Smooth muscle cell (in vitro differentiated cells): ENCODE measurements around the gene ITGA1. TPM values are rescaled to one million over a fixed set of nuclear protein-coding genes. Genes with fewer than 3 reads are reported as not detected.

Experiments used
- DNase-seq: peaks from one replicate; lab custom pipeline; 2025; ENCODE audit not compliant: unreplicated experiment; lab: John Stamatoyannopoulos, UW
- H2AFZ ChIP-seq: fragments of 200-600 bp; sonication (generic); 2 replicates; pipeline ENCODE4 v1.6.0; 2016; ENCODE audit warnings: antibody characterized with exemption, low read depth, mild to moderate bottlenecking
- H3F3A ChIP-seq: fragments of 200-600 bp; sonication (generic); 2 replicates; pipeline ENCODE4 v1.6.0; 2017; ENCODE audit warnings: antibody characterized with exemption, low read depth
- H3K27ac ChIP-seq: fragments of 200-600 bp; sonication (generic); 2 replicates; pipeline ENCODE4 v1.5.1; 2016; ENCODE audit warnings: low read depth, mild to moderate bottlenecking
- H3K27me3 ChIP-seq: fragments of 200-600 bp; sonication (generic); 2 replicates; pipeline ENCODE4 v1.6.1; 2016; ENCODE audit warnings: low read depth, mild to moderate bottlenecking
- H3K36me3 ChIP-seq: fragments of 200-600 bp; sonication (generic); 2 replicates; pipeline ENCODE4 v1.5.1; 2016; ENCODE audit warnings: low read depth
- H3K4me1 ChIP-seq: fragments of 200-600 bp; sonication (generic); 2 replicates; pipeline ENCODE4 v1.5.1; 2016; ENCODE audit warnings: low read depth
- H3K4me2 ChIP-seq: fragments of 200-600 bp; sonication (generic); 2 replicates; pipeline ENCODE4 v1.6.0; 2016; ENCODE audit warnings: mild to moderate bottlenecking
- H3K4me3 ChIP-seq: fragments of 200-600 bp; sonication (generic); 2 replicates; pipeline ENCODE4 v1.5.1; 2016; ENCODE audit warnings: mild to moderate bottlenecking
- H3K79me2 ChIP-seq: fragments of 200-600 bp; sonication (generic); 2 replicates; pipeline ENCODE4 v1.6.0; 2016; ENCODE audit warnings: low read depth, mild to moderate bottlenecking
- H3K9ac ChIP-seq: fragments of 200-600 bp; sonication (generic); 2 replicates; pipeline ENCODE4 v1.6.0; 2016; ENCODE audit warnings: low read depth
- H3K9me3 ChIP-seq: fragments of 200-600 bp; sonication (generic); replicated peaks from 2 replicates; pipeline ENCODE4 v1.5.1; 2016; ENCODE audit warnings: low read depth
- H4K20me1 ChIP-seq: fragments of 200-600 bp; sonication (generic); 2 replicates; pipeline ENCODE4 v1.6.0; 2016; ENCODE audit warnings: low read depth
- CTCF ChIP-seq: fragments of 200-600 bp; sonication (generic); IDR thresholded peaks from 2 replicates; pipeline ENCODE4 v1.5.1; 2017; ENCODE audit warnings: borderline replicate concordance, mild to moderate bottlenecking, antibody characterized with exemption; ENCODE audit not compliant: insufficient read depth, poor library complexity, severe bottlenecking
- WGBS: methylation state at CpG from one replicate; pipeline ENCODE4 v1.1.7; 2016; ENCODE audit warnings: low lambda C conversion rate; 5-methylcytosine and 5-hydroxymethylcytosine counted together
- polyA plus RNA-seq: library from polyadenylated mRNA; unstranded; fragments of >200 nt; fragmentation: Nextera tagmentation; extraction: Ambion mirVana; gene quantifications from 2 replicates; pipeline ENCODE4 v1.2.1, GENCODE V29; 2016
- total RNA-seq: library from RNA; depleted of rRNA; stranded (reverse); fragments of >200 nt; gene quantifications from 2 replicates; pipeline ENCODE4 v1.2.3, GENCODE V29; 2014

Gene ITGA1
- total and polyA plus RNA-seq, 2 experiments from 2014 or later: 85.2 to 250 TPM

GRCh38 chr5:52875827-52876226, 88.1 kb downstream of the ITGA1 start:
- no peak overlapping the region for H3K4me3 ChIP-seq
- peak overlapping the region; percentile 71 for H3K9ac ChIP-seq
- peak overlapping the region; percentile 76 for H3K4me2 ChIP-seq
- peaks cover 4% of the 10 kb centered on the region for H3K4me1 ChIP-seq
- H3K36me3 ChIP-seq: no peaks in the 10 kb centered on the region
- no peak for DNase-seq
- TF ChIP-seq CTCF: no peak
- no peaks in the 10 kb centered on the region for H3K27me3 ChIP-seq
- H4K20me1 ChIP-seq: no peaks in the 10 kb centered on the region
- H3F3A ChIP-seq: peaks cover 20% of the 10 kb centered on the region
- peaks cover 14% of the 10 kb centered on the region for H3K79me2 ChIP-seq
- no peaks in the 10 kb centered on the region for H3K9me3 ChIP-seq
- 15% methylated on average over 3 of the region's 3 CpGs for WGBS
- peak overlapping the region; percentile 95 for H3K27ac ChIP-seq
- no peak overlapping the region for H2AFZ ChIP-seq

- no peak for DNase-seq
- H2AFZ ChIP-seq: no peak overlapping the region
- WGBS: 19% methylated on average over 4 of the region's 4 CpGs
- H3K4me2 ChIP-seq: peak overlapping the region; percentile 76
- H3K79me2 ChIP-seq: peaks cover 16% of the 10 kb centered on the region
- H3K27me3 ChIP-seq: no peaks in the 10 kb centered on the region
- no peaks in the 10 kb centered on the region for H3K9me3 ChIP-seq
- no peak for TF ChIP-seq CTCF
- H3K4me1 ChIP-seq: peaks cover 4% of the 10 kb centered on the region
- no peaks in the 10 kb centered on the region for H4K20me1 ChIP-seq
- H3K36me3 ChIP-seq: no peaks in the 10 kb centered on the region
- H3K9ac ChIP-seq: peak overlapping the region; percentile 71
- H3K27ac ChIP-seq: peak overlapping the region; percentile 95
- H3K4me3 ChIP-seq: no peak overlapping the region
- H3F3A ChIP-seq: peaks cover 20% of the 10 kb centered on the region
Observed at GRCh38 chr5:52876456-52876855, 88.7 kb downstream of the ITGA1 start.

- Histone ChIP-seq H3K36me3 (peaks cover 4% of the 10 kb centered on the region), H2AFZ (no peak overlapping the region), H3F3A (peaks cover 25% of the 10 kb centered on the region), H3K9me3 (no peaks in the 10 kb centered on the region), H3K4me3 (no peak overlapping the region), H3K4me2 (peak overlapping the region; percentile 7), H3K79me2 (peaks cover 16% of the 10 kb centered on the region), H3K27me3 (no peaks in the 10 kb centered on the region), H4K20me1 (no peaks in the 10 kb centered on the region), H3K4me1 (peaks cover 4% of the 10 kb centered on the region), H3K9ac (no peak overlapping the region), H3K27ac (peak overlapping the region; percentile 95)
- no peak for TF ChIP-seq CTCF
- 54% methylated on average over 3 of the region's 3 CpGs for WGBS
- DNase-seq: no peak
Observed at GRCh38 chr5:52878656-52879055, 90.9 kb downstream of the ITGA1 start.

- no peak overlapping the region for H3K27ac ChIP-seq
- peaks cover 4% of the 10 kb centered on the region for H3K36me3 ChIP-seq
- DNase-seq: no peak
- H3K4me2 ChIP-seq: no peak overlapping the region
- H3K4me3 ChIP-seq: no peak overlapping the region
- no peaks in the 10 kb centered on the region for H3K4me1 ChIP-seq
- H3K9ac ChIP-seq: no peak overlapping the region
- H3K79me2 ChIP-seq: peaks cover 16% of the 10 kb centered on the region
- no peak overlapping the region for H2AFZ ChIP-seq
- H4K20me1 ChIP-seq: no peaks in the 10 kb centered on the region
- peaks cover 15% of the 10 kb centered on the region for H3F3A ChIP-seq
- no peak for TF ChIP-seq CTCF
- H3K27me3 ChIP-seq: no peaks in the 10 kb centered on the region
- H3K9me3 ChIP-seq: no peaks in the 10 kb centered on the region
Observed at GRCh38 chr5:52880541-52880940, 92.8 kb downstream of the ITGA1 start.
